H1 (cell line): ENCODE data around the gene RNF133. TPM values are rescaled to one million over a fixed set of nuclear protein-coding genes. Genes with fewer than 3 reads are reported as not detected.
A peak's percentile ranks its signal among the peaks of the same experiment; 100 is the strongest.

Experiments
- CTCF ChIA-PET: fragments of 300-600 bp; sonication (Branson Sonifier 250); formaldehyde crosslinking; loops from one replicate; lab custom pipeline; 2021; ENCODE audit not compliant: partially characterized antibody; lab: Charles Lee
- POLR2A ChIA-PET: fragments of 300-600 bp; sonication (Branson Sonifier 250); formaldehyde crosslinking; loops from one replicate; lab custom pipeline; 2021; ENCODE audit warnings: inconsistent platforms; ENCODE audit not compliant: partially characterized antibody; lab: Charles Lee
- DNase-seq, 2 experiments: peaks; one replicate each; pipeline versions ENCODE4 v3.0.0 to v3.0.0-alpha.2; 2010 to 2022; ENCODE audit warnings: low spot score in 2 of 2, low read depth in 1 of 2, mixed read lengths in 1 of 2
- FAIRE-seq: peaks from 2 replicates; lab custom pipeline; 2011; peaks lifted over from hg19 to GRCh38; lab: Jason Lieb, UNC
- H2AFZ ChIP-seq: 2 replicates; pipeline ENCODE4 v1.8.1; 2012; ENCODE audit warnings: low read length, inconsistent platforms
- H2AK5ac ChIP-seq: 2 replicates; pipeline ENCODE4 v1.6.1; 2013; ENCODE audit warnings: low read depth, low read length
- H2BK120ac ChIP-seq: replicated peaks from 2 replicates; pipeline ENCODE3; 2013; ENCODE audit warnings: low read depth, low read length, inconsistent platforms
- H2BK12ac ChIP-seq: 2 replicates; pipeline ENCODE4 v1.6.1; 2013; ENCODE audit warnings: low read depth, low read length
- H2BK15ac ChIP-seq: 2 replicates; pipeline ENCODE4 v1.6.1; 2013; ENCODE audit warnings: low read length
- H2BK20ac ChIP-seq: 2 replicates; pipeline ENCODE4 v1.6.1; 2013; ENCODE audit warnings: low read length
- H2BK5ac ChIP-seq: 2 replicates; pipeline ENCODE4 v1.6.1; 2013; ENCODE audit warnings: low read depth, low read length
- H3K14ac ChIP-seq: 2 replicates; pipeline ENCODE4 v1.6.1; 2013; ENCODE audit warnings: inconsistent platforms; ENCODE audit not compliant: insufficient read length
- H3K18ac ChIP-seq: 2 replicates; pipeline ENCODE4 v1.6.1; 2013; ENCODE audit warnings: low read length; ENCODE audit errors: extremely low read depth
- H3K23ac ChIP-seq: 2 replicates; pipeline ENCODE4 v1.6.1; 2013; ENCODE audit warnings: inconsistent platforms; ENCODE audit not compliant: insufficient read length
- H3K23me2 ChIP-seq: 2 replicates; pipeline ENCODE4 v1.6.1; 2013; ENCODE audit warnings: low read depth, low read length
- H3K27ac ChIP-seq: 2 replicates; pipeline ENCODE4 v1.6.1; 2011; ENCODE audit warnings: low read depth, low read length, inconsistent platforms
- H3K27me3 ChIP-seq, 4 experiments: replicated peaks in 1 of 4; 1 replicate in 1 of 4; 2 replicates in 3 of 4; pipeline versions ENCODE4 v1.6.1 to v1.8.1; 2011 to 2013; ENCODE audit warnings: low read length in 3 of 4, mild to moderate bottlenecking in 3 of 4, inconsistent platforms in 2 of 4, mixed read lengths in 2 of 4, moderate library complexity in 1 of 4; ENCODE audit not compliant: control insufficient read depth in 3 of 4, insufficient read depth in 3 of 4; ENCODE audit errors: extremely low read depth in 1 of 4
- H3K36me3 ChIP-seq, 4 experiments: 2 replicates each; pipeline versions ENCODE4 v1.6.1 to v1.8.1; 2011 to 2013; ENCODE audit warnings: mild to moderate bottlenecking in 4 of 4, low read length in 3 of 4, moderate library complexity in 2 of 4, control low read depth in 1 of 4, inconsistent platforms in 1 of 4; ENCODE audit not compliant: insufficient read depth in 4 of 4, control insufficient read depth in 2 of 4
- H3K4ac ChIP-seq: replicated peaks from 2 replicates; pipeline ENCODE3; 2013; ENCODE audit warnings: low read length, low read depth, mixed read lengths, inconsistent platforms; ENCODE audit not compliant: insufficient read length
- H3K4me1 ChIP-seq, 4 experiments: replicated peaks in 1 of 4; 1 replicate in 1 of 4; 2 replicates in 3 of 4; pipeline versions ENCODE4 v1.6.1 to v1.8.1; 2011 to 2013; ENCODE audit warnings: low read length in 3 of 4, inconsistent platforms in 2 of 4, mixed read lengths in 1 of 4; ENCODE audit not compliant: insufficient read depth in 4 of 4, control insufficient read depth in 3 of 4
- H3K4me2 ChIP-seq, 2 experiments: 2 replicates each; pipeline versions ENCODE4 v1.6.1 to v1.8.1; 2011 to 2013; ENCODE audit warnings: low read depth in 2 of 2, low read length in 2 of 2, control low read depth in 1 of 2, inconsistent platforms in 1 of 2, mild to moderate bottlenecking in 1 of 2; ENCODE audit not compliant: insufficient read depth in 1 of 2
- H3K4me3 ChIP-seq, 4 experiments: fragments of 200-600, 300-600 bp in 1 of 4; sonication (generic), shearing (Covaris generic), sonication (Bioruptor Twin) in 1 of 4; 2 replicates each; pipeline versions ENCODE4 v1.5.1 to v1.8.1; 2011 to 2016; ENCODE audit warnings: low read length in 4 of 4, low read depth in 3 of 4, control low read depth in 2 of 4, inconsistent platforms in 2 of 4, mild to moderate bottlenecking in 2 of 4, mixed read lengths in 1 of 4, moderate library complexity in 1 of 4; ENCODE audit not compliant: insufficient read depth in 2 of 4; ENCODE audit errors: extremely low read depth in 1 of 4
- H3K56ac ChIP-seq: replicated peaks from 2 replicates; pipeline ENCODE3; 2013; ENCODE audit warnings: low read depth, mild to moderate bottlenecking, mixed read lengths, low read length, inconsistent platforms; ENCODE audit not compliant: insufficient read length
- H3K79me1 ChIP-seq: 2 replicates; pipeline ENCODE4 v1.6.1; 2013; ENCODE audit warnings: low read depth, low read length, control low read depth
- H3K79me2 ChIP-seq, 2 experiments: 2 replicates each; pipeline versions ENCODE4 v1.6.1 to v1.8.1; 2012 to 2013; ENCODE audit warnings: low read length in 2 of 2, mild to moderate bottlenecking in 2 of 2, inconsistent platforms in 1 of 2; ENCODE audit not compliant: insufficient read depth in 2 of 2, control insufficient read depth in 1 of 2
- H3K9ac ChIP-seq, 4 experiments: replicated peaks in 1 of 4; 1 replicate in 1 of 4; 2 replicates in 3 of 4; pipeline versions ENCODE4 v1.6.1 to v1.8.1; 2011 to 2013; ENCODE audit warnings: low read depth in 3 of 4, low read length in 3 of 4, control low read depth in 2 of 4, mild to moderate bottlenecking in 2 of 4, moderate library complexity in 2 of 4, inconsistent platforms in 1 of 4; ENCODE audit errors: extremely low read depth in 1 of 4
- H3K9me3 ChIP-seq, 2 experiments: 2 replicates each; pipeline versions ENCODE4 v1.6.1 to v1.8.1; 2012 to 2013; ENCODE audit warnings: mild to moderate bottlenecking in 2 of 2, moderate library complexity in 2 of 2, control low read depth in 1 of 2, inconsistent platforms in 1 of 2, low read depth in 1 of 2, low read length in 1 of 2, mixed read lengths in 1 of 2; ENCODE audit not compliant: insufficient read depth in 2 of 2
- H4K20me1 ChIP-seq, 2 experiments: replicated peaks in 1 of 2; 2 replicates each; pipeline versions ENCODE3 to v1.8.1; 2011 to 2013; ENCODE audit warnings: inconsistent platforms in 2 of 2, low read length in 2 of 2, mild to moderate bottlenecking in 1 of 2; ENCODE audit not compliant: insufficient read depth in 2 of 2, control insufficient read depth in 1 of 2
- H4K5ac ChIP-seq: 2 replicates; pipeline ENCODE4 v1.6.1; 2013; ENCODE audit warnings: low read length, low read depth, mixed read lengths, inconsistent platforms; ENCODE audit not compliant: insufficient read length
- H4K8ac ChIP-seq: 2 replicates; pipeline ENCODE4 v1.8.0; 2013; ENCODE audit warnings: mild to moderate bottlenecking, moderate library complexity, low read length, inconsistent platforms; ENCODE audit not compliant: insufficient read depth; ENCODE audit errors: extremely low read depth
- H4K91ac ChIP-seq: replicated peaks from 2 replicates; pipeline ENCODE3; 2013; ENCODE audit warnings: low read length, mixed read lengths, inconsistent platforms; ENCODE audit not compliant: insufficient read length
- BACH1 ChIP-seq: IDR thresholded peaks from 2 replicates; pipeline ENCODE4 v1.6.1; 2012; ENCODE audit warnings: low read length, improper control_type of control experiment
- CEBPB ChIP-seq: IDR thresholded peaks from 2 replicates; pipeline ENCODE4 v1.6.1; 2012; ENCODE audit warnings: low read depth, low read length
- POLR2AphosphoS5 ChIP-seq: IDR thresholded peaks from 2 replicates; pipeline ENCODE4 v1.6.1; 2011; ENCODE audit warnings: low read depth, low read length
- RXRA ChIP-seq: IDR thresholded peaks from 2 replicates; pipeline ENCODE4 v1.6.1; 2011; ENCODE audit warnings: low read depth, mild to moderate bottlenecking, low read length, moderate library complexity; ENCODE audit not compliant: insufficient read depth
- SP1 ChIP-seq: IDR thresholded peaks from 2 replicates; pipeline ENCODE4 v1.6.1; 2011; ENCODE audit warnings: low read depth, low read length
- WGBS, 2 experiments: shearing (Covaris generic) in 1 of 2; methylation state at CpG; one replicate each; pipeline versions ENCODE4 v1.1.6 to v1.1.7; 2013 to 2015; ENCODE audit warnings: low lambda C conversion rate in 2 of 2, mixed read lengths in 2 of 2, inconsistent platforms in 1 of 2, low coverage in 1 of 2, missing lambda C conversion rate in 1 of 2; ENCODE audit not compliant: insufficient replicate concordance in 2 of 2, insufficient coverage in 1 of 2, insufficient read length in 1 of 2; ENCODE audit errors: extremely low coverage in 1 of 2, missing lambda C conversion rate in 1 of 2; 5-methylcytosine and 5-hydroxymethylcytosine counted together
- polyA plus RNA-seq, 7 experiments: library from polyadenylated mRNA; depleted of rRNA in 3 of 7; stranded (reverse) in 5 of 7; unstranded in 2 of 7; fragments of >200 nt in 5 of 7; fragments of 200-250 nt in 2 of 7; gene quantifications; 1 replicate in 5 of 7; 2 replicates in 1 of 7; 4 replicates in 1 of 7; pipeline versions ENCODE4 v1.2.1 to v1.2.3, GENCODE V29; 2011 to 2013; ENCODE audit warnings: missing spikeins in 2 of 7, mixed read lengths in 2 of 7
- total RNA-seq: library from RNA; stranded (reverse); fragmentation: NEBNext Ultra II Directional; extraction: Animal tissue kit (Norgen Biotek cat#: 25700); gene quantifications from 2 replicates; pipeline ENCODE4 v1.2.1, GENCODE V29; 2021
- TF ChIP-seq, protein P1 (sequence below): IDR thresholded peaks from 2 replicates; pipeline ENCODE4 v1.6.1; 2012; ENCODE audit warnings: inconsistent platforms

RNF133 gene
- total and polyA plus RNA-seq, 2 of the 8 experiments (the other 6 are each of a cell fraction or from before 2014, with no cell fraction given), result 0.09 to 0.39 TPM

DNA sequence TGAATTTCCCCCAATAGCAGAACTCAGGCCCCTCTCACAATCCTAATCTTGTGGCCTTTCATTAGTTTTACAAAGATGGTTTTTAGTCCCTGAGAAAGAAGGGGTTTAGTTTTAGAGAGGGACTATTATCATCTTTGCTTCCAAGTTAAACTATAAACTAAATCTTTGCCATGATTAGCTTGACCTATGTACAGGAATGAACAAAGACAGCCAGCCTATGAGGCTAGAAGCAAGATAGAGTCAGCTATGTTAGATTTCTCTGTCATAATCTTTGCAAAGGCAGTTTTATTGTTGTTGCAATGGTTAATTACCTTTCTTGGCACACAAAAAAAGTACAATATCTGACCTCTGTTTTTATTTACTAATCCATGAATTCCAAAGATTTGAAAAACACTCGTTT lies 19.1 kb downstream of the RNF133 start:
- Histone ChIP-seq H2AFZ (no peak overlapping the region), H4K91ac (peak overlapping the region; percentile 6), H2BK12ac (peak overlapping the region; percentile 20; the same call in 1 of the 2 replicates), H3K27ac (peak overlapping the region; percentile 69), H3K36me3 (no peaks in the 10 kb centered on the region), H3K18ac (peak overlapping the region; percentile 26), H4K5ac (peak overlapping the region; percentile 19), H2BK5ac (peak overlapping the region; percentile 86; the same call in 1 of the 2 replicates), H2BK120ac (peak overlapping the region; percentile 91), H4K20me1 (no peaks in the 10 kb centered on the region), H2BK15ac (no peak overlapping the region), H3K56ac (no peak overlapping the region), H3K27me3 (peaks cover 0 to 2% (median 0%) of the 10 kb centered on the region in 4 experiments; a peak in 1 of 7 replicates), H2BK20ac (no peak overlapping the region), H3K9ac (peak overlapping the region in 2 of 4 experiments; percentile 34 to 46; a peak in 2 of 7 replicates), H3K4me3 (peak overlapping the region in 1 of 4 experiments; percentile 27; a peak in 1 of 8 replicates), H3K23me2 (no peaks in the 10 kb centered on the region), H3K4me2 (peak overlapping the region; percentile 25 to 52; a peak in 3 of 4 replicates), H3K79me2 (peaks cover 0 to 10% of the 10 kb centered on the region in 2 experiments; a peak in 2 of 4 replicates), H4K8ac (no peak overlapping the region), H3K9me3 (no peaks in the 10 kb centered on the region), H3K4me1 (peaks cover 6 to 32% (median 22%) of the 10 kb centered on the region in 4 experiments), H2AK5ac (no peak overlapping the region), H3K14ac (no peak overlapping the region), H3K4ac (no peak overlapping the region), H3K23ac (no peak overlapping the region), H3K79me1 (no peaks in the 10 kb centered on the region)
- ChIA-PET POLR2A (no interaction called here), CTCF (no interaction called here)
- DNase-seq (no peak), FAIRE-seq (peak; percentile 13)
- TF ChIP-seq POLR2AphosphoS5, result no peak
- no peak for TF ChIP-seq SP1
- no peak for TF ChIP-seq CEBPB
- TF ChIP-seq RXRA, result no peak
- TF ChIP-seq, protein P1, sequence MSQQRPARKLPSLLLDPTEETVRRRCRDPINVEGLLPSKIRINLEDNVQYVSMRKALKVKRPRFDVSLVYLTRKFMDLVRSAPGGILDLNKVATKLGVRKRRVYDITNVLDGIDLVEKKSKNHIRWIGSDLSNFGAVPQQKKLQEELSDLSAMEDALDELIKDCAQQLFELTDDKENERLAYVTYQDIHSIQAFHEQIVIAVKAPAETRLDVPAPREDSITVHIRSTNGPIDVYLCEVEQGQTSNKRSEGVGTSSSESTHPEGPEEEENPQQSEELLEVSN, result no peak
- TF ChIP-seq BACH1, result no peak
- 88% methylated on average over 1 of the region's 1 CpG; no CpG with 5 or more reads in 1 of the 2 experiments for WGBS, 2 experiments
